Epithelial cell of proximal tubule (primary cell): Measurements from ENCODE around the gene DAZL. TPM values are rescaled to one million over a fixed set of nuclear protein-coding genes. Genes with fewer than 3 reads are reported as not detected.
"Not testable (repeated sequence)": the region's sequence is repeated elsewhere in the genome, so short reads cannot be mapped to it uniquely, and the experiment has no call there.

Experiments
- DNase-seq: peaks from one replicate; pipeline ENCODE4 v3.0.0-alpha.2; 2011; ENCODE audit warnings: low read depth
- H3K4me3 ChIP-seq: 2 replicates; pipeline ENCODE4 v1.5.1; 2011; ENCODE audit warnings: low read depth, mild to moderate bottlenecking, low read length
- CTCF ChIP-seq: conservative IDR thresholded peaks from 2 replicates; pipeline ENCODE4 v1.5.1; 2012; ENCODE audit warnings: low read depth, mild to moderate bottlenecking, low read length
- total RNA-seq: library from RNA; depleted of rRNA; stranded (reverse); fragments of >200 nt; gene quantifications from 2 replicates; pipeline ENCODE4 v1.2.3, GENCODE V29; 2015

Gene DAZL
- total RNA-seq, 1 donor from 2014 or later: not detected

DNA sequence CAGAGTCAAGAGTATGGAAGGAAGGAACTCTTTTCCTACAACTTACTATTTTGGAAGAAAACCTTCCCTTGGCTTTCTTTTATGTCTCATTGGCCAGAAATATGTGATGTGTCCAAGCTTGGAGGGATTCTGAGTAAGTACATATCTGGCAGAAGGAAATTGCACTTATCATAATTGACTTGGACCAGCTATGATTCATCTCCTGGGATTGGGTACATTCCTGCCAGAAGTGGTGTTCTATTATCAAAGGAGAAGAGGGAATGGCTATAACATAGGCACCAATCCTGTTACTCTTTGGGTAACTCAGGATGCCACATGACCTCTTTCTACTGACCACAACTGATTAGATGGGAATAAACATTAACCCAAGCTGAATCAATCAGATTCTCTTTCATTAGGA lies 13.5 kb upstream of the DAZL start:
- no peak overlapping the region for H3K4me3 ChIP-seq
- TF ChIP-seq CTCF: no peak
- no peak for DNase-seq

- not testable (repeated sequence) for H3K4me3 ChIP-seq, DNase-seq
Measured at GRCh38 chr3:16617155-16617554, 11.9 kb upstream of the DAZL start.

DNA sequence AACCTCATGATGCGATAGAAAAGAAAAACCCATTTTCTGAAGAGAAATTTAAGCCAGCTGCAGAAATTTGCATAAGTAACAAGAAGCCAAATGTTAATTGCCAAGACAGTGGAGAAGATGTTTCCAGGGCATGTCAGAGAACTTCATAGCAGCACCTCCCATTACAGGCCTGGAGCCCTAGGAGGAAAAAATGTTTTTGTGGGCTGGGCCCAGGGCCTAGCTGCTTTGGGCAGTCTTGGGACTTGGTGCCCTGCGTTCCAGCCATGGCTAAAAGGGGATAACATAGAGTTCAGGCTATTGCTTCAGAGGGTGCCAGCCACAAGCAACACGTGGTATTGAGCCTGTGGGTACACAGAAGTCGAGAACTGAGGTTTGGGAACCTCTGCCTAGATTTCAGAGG lies 10.9 kb upstream of the DAZL start:
- no peak overlapping the region for H3K4me3 ChIP-seq
- TF ChIP-seq CTCF: no peak
- no peak for DNase-seq

DNA sequence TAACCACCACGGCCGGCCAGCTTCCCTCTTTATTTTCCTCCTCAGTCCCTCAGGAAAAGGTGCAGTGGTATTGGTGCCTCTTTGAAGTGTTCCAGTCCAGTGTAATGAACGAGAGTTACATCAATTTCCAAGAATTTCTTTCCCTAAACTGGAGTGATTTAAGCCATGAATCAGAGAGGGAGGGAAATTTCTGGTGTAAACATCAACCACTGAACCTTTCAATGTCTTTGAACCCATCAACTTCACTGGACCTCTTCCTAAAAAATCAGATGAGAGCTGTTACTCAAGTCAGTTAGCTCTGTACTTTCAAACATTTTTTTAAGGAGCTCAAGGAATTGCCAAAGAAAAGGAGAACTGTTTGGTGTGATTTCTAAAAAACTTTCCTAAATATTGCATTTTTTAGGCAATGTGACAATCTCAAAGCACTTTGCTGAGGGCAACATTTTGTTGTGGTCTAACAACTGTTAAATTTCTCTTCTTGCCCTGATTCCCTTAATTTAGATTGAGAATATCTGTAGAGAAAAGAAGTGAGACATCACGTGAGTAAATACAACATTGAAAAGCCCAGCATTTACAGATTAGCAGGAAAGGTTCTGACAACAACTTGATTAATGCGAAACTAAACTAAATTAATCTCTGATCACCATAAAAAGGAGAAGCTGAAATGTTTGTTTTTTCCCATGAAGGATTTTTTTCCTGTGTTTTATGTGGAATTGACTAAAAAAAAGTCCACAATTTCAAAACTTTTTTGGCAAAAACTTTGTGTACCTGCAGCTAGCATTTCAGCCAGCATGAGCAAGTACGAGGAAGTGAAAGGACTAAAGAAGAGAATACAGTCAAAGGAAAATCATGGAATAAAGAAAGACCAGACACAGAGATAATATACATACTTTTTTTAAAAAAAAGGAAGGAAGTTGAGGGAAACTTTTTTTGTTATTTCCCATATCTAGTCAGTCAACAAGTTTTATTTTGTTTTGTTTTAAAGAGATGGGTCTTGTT lies 9.1 kb upstream of the DAZL start:
- peak; percentile 15 for DNase-seq
- TF ChIP-seq CTCF: no peak

DNA sequence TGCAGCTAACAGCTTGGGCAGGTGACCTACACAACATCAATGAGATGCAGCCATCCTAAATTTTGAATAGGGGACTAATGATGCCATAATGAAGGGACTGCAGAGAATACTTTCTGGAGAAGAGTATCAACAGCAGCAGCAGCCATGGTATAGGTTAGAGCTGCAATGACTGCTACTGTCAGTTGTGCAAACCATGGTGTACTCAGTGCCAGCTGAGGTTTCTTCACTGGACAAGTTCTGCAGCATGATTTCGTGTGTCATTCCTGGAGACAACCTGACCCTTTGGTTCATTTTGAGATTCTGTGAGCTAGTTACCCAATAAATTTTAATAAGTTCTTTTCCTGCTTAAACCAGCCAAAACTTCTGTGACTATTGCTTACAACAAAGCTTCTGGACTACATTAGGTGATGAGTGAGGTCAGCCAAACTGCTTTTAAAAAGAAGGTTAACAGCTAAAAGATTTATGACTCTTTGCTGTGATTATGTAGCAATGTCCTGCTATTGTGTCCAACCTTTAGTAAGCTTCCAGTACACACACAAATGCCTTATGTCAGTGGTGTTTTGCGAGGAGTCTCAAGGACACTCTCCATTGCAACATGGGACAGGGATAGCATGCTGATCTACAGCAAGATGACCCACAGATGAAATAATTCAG lies 4.8 kb upstream of the DAZL start:
- no peak for DNase-seq
- no peak for TF ChIP-seq CTCF
- no peak overlapping the region for H3K4me3 ChIP-seq

More for the DNA sequence above, 9.1 kb upstream of the DAZL start:
- H3K4me3 ChIP-seq: no peak overlapping the region

GRCh38 chr3:16608816-16609215 lies 3.6 kb upstream of the DAZL start:
- no peak overlapping the region for H3K4me3 ChIP-seq
- TF ChIP-seq CTCF: no peak
- no peak for DNase-seq

GRCh38 chr3:16607718-16608117 lies 2.5 kb upstream of the DAZL start:
- no peak for TF ChIP-seq CTCF
- no peak overlapping the region for H3K4me3 ChIP-seq
- no peak for DNase-seq
